CD4-positive, alpha-beta T cell treated with Interleukin-1 beta for 1 hour (primary cell): Measurements from ENCODE around the gene FASN.

Source experiments
- DNase-seq, 2 donors: peaks; one replicate each; pipeline ENCODE4 v3.0.0-alpha.2; 2020 to 2022

The FASN gene

GRCh38 chr17:82086941-82087906 is 10.8 kb downstream of the FASN start:
- DNase-seq, result no peak

- DNase-seq, result no peak
Observed at GRCh38 chr17:82085931-82086764, 11.9 kb downstream of the FASN start.

- DNase-seq, result no peak
Observed at GRCh38 chr17:82085031-82085861, 12.8 kb downstream of the FASN start.

GRCh38 chr17:82084373-82085030 is 13.5 kb downstream of the FASN start:
- DNase-seq, result no peak

GRCh38 chr17:82083533-82084359 is 14.3 kb downstream of the FASN start:
- DNase-seq, result no peak

- DNase-seq, result no peak
Observed at GRCh38 chr17:82083009-82083408, 15.0 kb downstream of the FASN start.

- no peak for DNase-seq
Observed at GRCh38 chr17:82082456-82082855, 15.6 kb downstream of the FASN start.

GRCh38 chr17:82081966-82082365 is 16.1 kb downstream of the FASN start:
- DNase-seq, result no peak

GRCh38 chr17:82081546-82081945 is 16.5 kb downstream of the FASN start:
- no peak for DNase-seq

- no peak for DNase-seq
Observed at GRCh38 chr17:82080789-82081464, 17.1 kb downstream of the FASN start.

GRCh38 chr17:82080048-82080788 is 17.8 kb downstream of the FASN start:
- DNase-seq, result no peak

- no peak for DNase-seq
Observed at GRCh38 chr17:82079001-82079677, 18.9 kb downstream of the FASN start.

- DNase-seq, result no peak
Observed at GRCh38 chr17:82078433-82078832, 19.6 kb downstream of the FASN start.

- no peak for DNase-seq
Observed at GRCh38 chr17:82077617-82078358, 20.2 kb downstream of the FASN start.

- DNase-seq, result no peak
Observed at GRCh38 chr17:82076785-82077591, 21.0 kb downstream of the FASN start.

- DNase-seq, result no peak
Observed at GRCh38 chr17:82076018-82076784, 21.8 kb downstream of the FASN start.

- DNase-seq, result no peak
Observed at GRCh38 chr17:82073446-82073845, 24.6 kb downstream of the FASN start.
